OCI-LY1 (cell line): ENCODE results near the gene UBE2G1.

ENCODE experiments used
- CTCF ChIP-seq: fragments of 200-600 bp; sonication (generic), shearing (Covaris generic); IDR thresholded peaks from 2 replicates; pipeline ENCODE4 v1.5.1; 2017; ENCODE audit warnings: mild to moderate bottlenecking, antibody characterized with exemption, low read length, moderate library complexity, mixed read lengths
- EZH2 ChIP-seq: fragments of 200-600 bp; sonication (generic), shearing (Covaris generic); IDR thresholded peaks from 2 replicates; pipeline ENCODE4 v1.8.0; 2017; ENCODE audit warnings: borderline replicate concordance, mixed run types, mild to moderate bottlenecking, antibody characterized with exemption, low read length, moderate library complexity, mixed read lengths

GRCh38 chr17:4319221-4319620, 47.3 kb downstream of the UBE2G1 start:
- TF ChIP-seq CTCF (no peak), EZH2 (no peak)
